ENCODE data around the gene PRX.

DNA sequence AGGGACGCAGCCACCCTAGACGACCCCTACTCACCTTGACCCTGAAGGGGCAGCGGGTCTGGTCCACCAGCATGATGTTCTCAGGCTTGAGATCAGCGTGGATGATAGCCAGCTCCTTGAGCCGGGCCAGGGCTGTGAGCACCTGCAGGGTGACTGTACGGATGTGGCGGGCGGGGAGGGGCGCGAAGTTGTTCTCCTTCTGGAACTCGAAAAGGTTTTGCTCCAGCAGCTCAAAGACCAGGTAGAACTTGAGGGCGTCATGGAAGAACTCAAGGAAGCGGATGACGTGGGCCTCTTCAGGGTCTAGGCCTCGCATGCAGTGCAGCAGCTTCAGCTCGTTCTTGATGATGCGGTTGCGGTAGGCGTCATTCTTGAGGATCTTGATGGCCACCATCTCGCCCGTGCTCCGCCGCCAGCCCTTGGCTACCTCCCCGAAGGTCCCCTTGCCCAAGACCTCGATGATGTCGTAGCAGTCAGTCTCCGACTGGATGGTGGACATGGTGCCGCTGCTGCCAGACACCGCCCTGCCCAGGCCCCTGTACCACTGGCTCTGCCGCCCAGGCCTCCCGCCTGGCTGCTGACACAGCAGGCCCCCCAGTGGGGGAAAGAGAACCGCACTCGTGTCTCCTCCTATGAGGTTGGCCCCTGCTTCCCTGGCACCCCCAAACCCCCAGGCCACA, 23.6 kb downstream of the PRX start:
- TF ChIP-seq BHLHE40 (IDR thresholded peaks at IDR 0.05; ENCODE audit: borderline replicate concordance) (no peak), L3MBTL2 (conservative IDR thresholded peaks at IDR 0.05) (no peak), TARDBP (IDR thresholded peaks at IDR 0.05) (no peak), ARNT (IDR thresholded peaks at IDR 0.05) (no peak)

Data from HEK293T (cell line).